ENCODE measurements around the gene TRMT1.

DNA sequence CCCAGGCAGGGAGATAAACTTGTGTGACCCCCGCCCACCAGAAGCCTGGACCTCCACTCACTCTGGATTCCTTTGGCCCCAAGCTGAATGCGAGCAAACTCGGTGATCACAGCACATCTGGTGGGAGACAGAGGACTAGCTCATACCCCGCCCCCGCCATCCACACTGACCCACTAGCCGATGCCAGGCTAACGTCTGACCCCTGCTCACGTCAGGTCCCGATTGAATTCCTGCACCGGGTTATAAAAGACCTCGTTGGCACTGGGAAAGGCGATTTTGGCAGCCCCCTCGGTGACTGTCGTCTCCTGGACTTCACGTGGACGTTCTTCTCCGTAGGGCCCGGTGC is 631 bp downstream of the TRMT1 start:
- no peak for TF ChIP-seq CTCF (IDR thresholded peaks at IDR 0.05)
- TF ChIP-seq POLR2AphosphoS5 (IDR thresholded peaks at IDR 0.05; ENCODE audit: low read depth, low read length) = no peak
- no peak for TF ChIP-seq REST (IDR thresholded peaks at IDR 0.05; ENCODE audit: insufficient read depth in 1 of 2, low read depth in 2 of 2, low read length in 1 of 2)

Measured in Panc1 (cell line).